Breast epithelium (tissue), 4 donors: Measurements from ENCODE around the gene USP34. TPM values are rescaled to one million over a fixed set of nuclear protein-coding genes. Genes with fewer than 3 reads are reported as not detected.

Source experiments
- DNase-seq, 2 donors: peaks; one replicate each; pipeline ENCODE4 v3.0.0-alpha.2; 2019; ENCODE audit warnings: low spot score in 2 of 2
- H3K27ac ChIP-seq, 2 donors: fragments of 200-600 bp; sonication (generic) in 1 of 2; one replicate each; pipeline ENCODE4 v1.5.1; 2016 to 2019; ENCODE audit warnings: mild to moderate bottlenecking in 1 of 2
- H3K27me3 ChIP-seq, 2 donors: fragments of 200-600 bp; sonication (generic) in 1 of 2; one replicate each; pipeline versions ENCODE4 v1.5.1 to v1.6.0; 2017 to 2019; ENCODE audit warnings: control low read depth in 1 of 2, mild to moderate bottlenecking in 1 of 2
- H3K36me3 ChIP-seq: fragments of 200-600 bp; one replicate; pipeline ENCODE4 v1.5.1; 2019
- H3K4me1 ChIP-seq, 2 donors: fragments of 200-600 bp; sonication (generic); one replicate each; pipeline ENCODE4 v1.5.1; 2016 to 2019; ENCODE audit warnings: control low read depth in 1 of 2
- H3K4me3 ChIP-seq, 3 donors: fragments of 200-600 bp; sonication (generic); 1 replicate in 2 of 3; 2 replicates in 1 of 3; pipeline ENCODE4 v1.5.1; 2016 to 2019; ENCODE audit warnings: mild to moderate bottlenecking in 3 of 3, moderate library complexity in 2 of 3
- H3K9me3 ChIP-seq, 2 donors: fragments of 200-600 bp; sonication (generic) in 1 of 2; one replicate each; pipeline ENCODE4 v1.5.1; 2016 to 2019; ENCODE audit warnings: control low read depth in 1 of 2
- CTCF ChIP-seq, 3 donors: fragments of 450-650 bp; IDR thresholded peaks; one replicate each; pipeline ENCODE4 v1.5.1; 2016 to 2017; ENCODE audit warnings: antibody characterized with exemption in 3 of 3, mild to moderate bottlenecking in 3 of 3, moderate library complexity in 3 of 3
- POLR2A ChIP-seq: fragments of 450-650 bp; IDR thresholded peaks from one replicate; pipeline ENCODE4 v1.6.1; 2016; ENCODE audit warnings: antibody characterized with exemption, mild to moderate bottlenecking, moderate library complexity
- POLR2AphosphoS5 ChIP-seq, 3 donors: sonication (generic); formaldehyde crosslinking; IDR thresholded peaks; one replicate each; pipeline ENCODE4 v1.6.1; 2017; ENCODE audit warnings: antibody characterized with exemption in 3 of 3
- intact Hi-C: fragments of 100-400 bp; cut with DNase I; formaldehyde crosslinking; loops from one replicate; pipeline ENCODE4 v1.15.1; 2023; ENCODE audit warnings: low total_unique reads
- total RNA-seq, 3 donors: library from RNA; depleted of rRNA; stranded (reverse); fragments of >200 nt; gene quantifications; one replicate each; pipeline ENCODE4 v1.1.0, GENCODE V29; 2016

The USP34 gene
- total RNA-seq: 100 to 1,000 TPM; 148 to 260 (median 189) TPM

GRCh38 chr2:61470965-61471904, at the start of gene USP34:
Gene USP34 (minus strand): TSS chr2:61471087. CDS start chr2:61470692, 395 bp downstream.
- Histone ChIP-seq H3K36me3 (no peaks in the 10 kb centered on the region), H3K4me3 (peak within 1 kb of the TSS; percentile 74 to 91 (median 82)), H3K27ac (peak within 1 kb of the TSS; percentile 98 to 99), H3K4me1 (no peaks in the 10 kb centered on the region), H3K27me3 (no peaks in the 10 kb centered on the region), H3K9me3 (no peaks in the 10 kb centered on the region)
- TF ChIP-seq POLR2A (peak; percentile 80), CTCF (IDR thresholded peaks at IDR 0.05) (peak in 1 of 3 donors; percentile 17), POLR2AphosphoS5 (IDR thresholded peaks at IDR 0.05) (peak; percentile 78 to 97 (median 92))
- intact Hi-C loops: no loop called here
- DNase-seq: peak; percentile 90 to 95

- TF ChIP-seq CTCF (IDR thresholded peaks at IDR 0.05): no peak
- no peak for TF ChIP-seq POLR2AphosphoS5 (IDR thresholded peaks at IDR 0.05)
- no peak for TF ChIP-seq POLR2A
- Histone ChIP-seq H3K4me3 (no peak overlapping the region), H3K36me3 (no peaks in the 10 kb centered on the region), H3K4me1 (no peaks in the 10 kb centered on the region), H3K9me3 (no peaks in the 10 kb centered on the region), H3K27ac (no peak overlapping the region), H3K27me3 (no peaks in the 10 kb centered on the region)
- DNase-seq: no peak
- intact Hi-C loops: no loop called here
Measured at GRCh38 chr2:61520261-61520660, 49.4 kb upstream of the USP34 start.

GRCh38 chr2:61512768-61513398, 42.0 kb upstream of the USP34 start:
- Histone ChIP-seq H3K36me3 (no peaks in the 10 kb centered on the region), H3K4me1 (no peaks in the 10 kb centered on the region), H3K27me3 (no peaks in the 10 kb centered on the region), H3K4me3 (no peak overlapping the region), H3K27ac (no peak overlapping the region), H3K9me3 (no peaks in the 10 kb centered on the region)
- no peak for TF ChIP-seq POLR2A
- no peak for TF ChIP-seq CTCF (IDR thresholded peaks at IDR 0.05)
- no peak for TF ChIP-seq POLR2AphosphoS5 (IDR thresholded peaks at IDR 0.05)
- intact Hi-C loops: no loop called here
- no peak for DNase-seq

GRCh38 chr2:61510674-61511671, 40.1 kb upstream of the USP34 start:
- DNase-seq: no peak
- H3K27me3 ChIP-seq: no peaks in the 10 kb centered on the region
- no peaks in the 10 kb centered on the region for H3K9me3 ChIP-seq
- H3K36me3 ChIP-seq: no peaks in the 10 kb centered on the region
- H3K4me1 ChIP-seq: no peaks in the 10 kb centered on the region
- H3K27ac ChIP-seq: no peak overlapping the region
- TF ChIP-seq POLR2AphosphoS5 (IDR thresholded peaks at IDR 0.05) (no peak), POLR2A (no peak), CTCF (IDR thresholded peaks at IDR 0.05) (no peak)
- intact Hi-C loops: no loop called here
- no peak overlapping the region for H3K4me3 ChIP-seq
